Kidney tubule cell (primary cell): Measurements from ENCODE around the gene RAB31.

Experiments
- DNase-seq: peaks from one replicate; pipeline ENCODE4 v3.0.0-alpha.2; 2018; ENCODE audit warnings: low spot score

RAB31 gene

DNA sequence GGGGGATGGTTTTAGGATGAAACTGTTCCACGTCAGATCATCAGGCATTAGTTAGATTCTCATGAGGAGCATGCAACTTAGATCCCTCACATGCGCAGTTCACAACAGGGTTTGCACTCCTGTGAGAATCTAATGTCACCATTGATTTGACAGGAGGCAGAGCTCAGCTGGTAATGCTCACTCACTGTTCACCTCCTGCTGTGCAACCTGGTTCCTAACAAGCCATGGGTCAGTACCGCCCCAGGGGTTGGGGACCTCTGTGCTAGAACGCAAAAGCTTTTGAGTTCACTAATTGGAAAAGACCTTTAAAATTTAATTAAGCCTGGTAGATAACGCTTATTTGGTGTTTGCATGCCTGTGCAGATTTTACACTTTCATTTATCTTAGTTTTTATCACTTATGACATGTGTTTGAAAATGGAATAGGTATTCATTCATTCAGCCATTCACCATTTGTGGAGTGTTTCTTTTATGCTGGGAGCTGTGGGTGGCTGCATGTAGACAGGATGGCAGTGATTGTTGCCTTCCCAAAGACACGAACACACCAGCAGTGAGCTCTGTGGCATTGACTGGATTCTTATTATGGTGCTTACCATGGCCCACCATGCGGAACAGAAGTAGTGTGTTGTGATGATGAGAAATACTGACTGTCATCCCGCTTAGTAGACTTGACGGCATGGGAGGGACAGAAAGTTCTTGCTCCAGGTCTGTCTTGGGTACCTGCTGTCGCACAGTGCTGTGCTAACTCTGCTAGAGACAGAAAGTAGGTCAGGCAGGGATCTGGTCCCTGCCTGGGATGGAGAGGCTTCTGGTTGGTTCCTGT, 6.4 kb downstream of the RAB31 start:
- no peak for DNase-seq

DNA sequence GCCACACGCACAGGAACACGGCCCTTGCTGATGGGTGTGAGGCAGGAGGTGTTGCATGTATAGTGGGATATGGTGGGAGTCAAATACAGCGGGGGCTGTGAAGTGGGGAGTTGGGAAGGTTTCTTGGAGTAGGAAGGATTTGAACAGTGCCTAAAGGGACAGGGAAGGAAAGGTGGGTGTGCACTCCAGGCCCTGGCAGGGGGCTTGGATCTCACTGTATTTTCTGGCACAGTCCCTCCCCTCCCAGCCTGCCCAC, 6.9 kb downstream of the RAB31 start:
- DNase-seq, result no peak

- no peak for DNase-seq
These were observed 8.1 kb downstream of the RAB31 start for GRCh38 chr18:9715978-9716774.

DNA sequence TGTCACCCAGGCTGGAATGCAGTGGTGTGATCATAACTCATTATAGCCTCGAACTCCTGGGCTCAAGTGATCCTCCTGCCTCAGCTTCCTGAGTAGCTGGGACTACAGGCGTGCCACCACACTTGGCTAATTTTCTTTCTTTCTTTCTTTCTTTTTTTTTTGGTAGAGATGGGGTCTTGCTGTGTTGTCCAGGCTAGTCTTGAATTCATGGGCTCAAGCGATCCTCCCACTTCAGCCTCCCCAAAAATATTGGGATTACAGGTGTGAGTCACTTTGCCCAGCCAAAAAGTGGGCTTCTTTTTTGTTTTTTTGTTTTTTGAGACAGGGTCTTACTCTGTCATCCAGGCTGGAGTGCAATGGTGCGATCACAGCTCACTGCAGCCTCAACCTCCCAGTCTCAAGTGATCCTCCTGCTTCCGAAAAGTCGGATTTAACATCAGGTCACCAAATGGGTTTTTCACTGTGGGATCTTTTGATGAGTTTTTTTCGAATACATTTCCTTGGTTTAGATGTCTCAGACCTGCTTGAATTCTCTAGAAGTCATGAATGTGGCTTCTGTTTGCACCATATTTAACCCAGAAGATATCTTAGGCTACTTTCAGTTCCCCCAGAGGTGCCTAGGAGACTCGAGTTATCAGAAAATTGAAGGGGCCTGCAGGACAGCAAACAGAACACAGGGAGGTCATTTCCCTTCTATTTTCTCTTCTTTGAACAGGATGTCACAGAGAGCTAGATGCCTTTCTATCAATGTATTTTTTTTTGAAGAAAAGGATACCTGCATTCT, 8.9 kb downstream of the RAB31 start:
- DNase-seq, result no peak

- DNase-seq, result peak; percentile 81
These were observed 11.4 kb downstream of the RAB31 start for GRCh38 chr18:9719421-9719981.

- no peak for DNase-seq
These were observed 12.2 kb downstream of the RAB31 start for GRCh38 chr18:9720327-9720726.

DNA sequence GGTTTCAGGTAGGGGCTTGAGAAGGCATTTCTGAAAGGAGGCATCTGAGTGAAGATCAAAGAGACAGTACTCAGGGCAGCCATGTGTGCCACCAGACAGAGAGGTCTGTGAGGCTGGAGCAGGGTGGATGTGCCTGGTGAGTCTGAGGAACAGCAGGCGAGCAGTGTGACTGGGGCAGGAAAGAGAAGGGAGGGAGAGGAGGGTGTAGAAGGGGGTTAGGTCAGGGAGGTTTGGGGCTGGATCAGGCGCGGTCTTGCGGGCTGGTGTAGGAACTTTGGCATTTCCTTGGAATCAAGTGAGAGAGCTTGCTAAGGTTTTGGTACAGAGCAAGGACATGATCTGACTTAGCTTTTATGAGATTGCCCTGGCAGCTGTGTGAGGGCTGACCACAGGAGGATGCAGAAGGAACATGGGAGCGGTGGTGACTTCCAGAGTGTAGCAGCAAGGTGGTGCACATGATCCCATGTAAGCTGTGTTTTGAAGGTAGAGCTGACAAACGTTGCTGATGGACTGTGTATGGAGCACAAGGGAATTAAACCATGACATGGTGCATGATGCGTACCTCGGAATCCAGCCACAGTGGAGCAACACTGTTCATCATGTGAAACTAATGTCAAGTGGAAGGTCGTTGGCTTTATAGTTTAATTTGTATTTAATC, 13.9 kb downstream of the RAB31 start:
- no peak for DNase-seq

DNA sequence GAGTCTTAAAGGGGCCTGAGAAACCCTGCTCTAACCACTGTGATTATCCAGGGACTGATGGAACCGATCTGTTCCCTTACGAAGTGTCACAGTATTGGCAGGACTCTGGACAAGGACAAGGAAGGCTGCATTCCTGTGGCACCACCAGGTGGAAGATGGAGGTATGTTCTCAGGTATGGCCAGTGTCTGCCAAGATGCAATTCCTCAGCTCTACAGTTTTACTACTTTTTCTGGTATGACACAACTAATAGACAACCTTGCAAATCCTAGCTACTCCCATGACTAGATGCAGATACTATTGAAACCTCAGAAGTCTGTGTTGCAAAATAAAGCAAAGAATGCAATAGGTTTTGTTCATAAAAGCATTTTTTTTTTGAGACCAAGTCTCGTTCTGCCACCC, 14.6 kb downstream of the RAB31 start:
- DNase-seq, result peak; percentile 66

DNA sequence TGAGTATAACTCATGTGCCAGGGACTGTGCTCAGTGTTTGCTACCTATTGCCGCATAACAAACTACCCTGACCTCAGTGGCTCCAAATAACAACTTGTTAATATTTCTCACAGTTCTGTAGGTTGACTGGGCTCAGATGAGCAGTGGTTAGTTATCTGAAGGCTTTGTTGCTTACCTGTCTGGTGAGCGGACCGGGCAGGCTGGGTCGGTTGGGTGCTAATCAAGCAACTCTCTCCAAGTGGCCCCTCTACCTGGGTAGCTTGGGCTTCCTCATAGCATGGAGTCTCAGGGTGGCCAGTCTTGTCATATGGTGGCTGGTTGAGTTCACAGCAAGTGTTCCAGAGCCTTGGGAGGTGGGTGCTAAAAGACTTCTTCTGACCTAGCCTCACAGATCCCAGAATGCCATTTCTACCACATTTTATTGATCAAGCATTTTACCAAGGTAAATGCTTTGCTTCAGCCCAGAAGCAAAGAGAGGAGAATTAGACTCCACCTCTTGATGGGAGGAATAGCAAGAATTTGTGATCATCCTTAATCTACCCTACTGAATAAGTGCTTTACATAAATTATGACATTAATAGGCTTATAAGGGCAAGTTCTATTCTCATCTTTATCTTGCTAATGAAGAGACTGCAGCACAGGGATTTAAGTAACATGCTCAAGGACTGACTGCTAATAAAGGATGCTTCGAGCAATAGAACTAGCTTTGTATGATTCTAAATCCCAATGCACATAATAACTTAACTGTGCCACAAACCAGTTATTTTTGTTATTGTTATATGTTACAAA, 16.9 kb downstream of the RAB31 start:
- DNase-seq, result no peak

GRCh38 chr18:9726175-9726574, 18.1 kb downstream of the RAB31 start:
- no peak for DNase-seq

DNA sequence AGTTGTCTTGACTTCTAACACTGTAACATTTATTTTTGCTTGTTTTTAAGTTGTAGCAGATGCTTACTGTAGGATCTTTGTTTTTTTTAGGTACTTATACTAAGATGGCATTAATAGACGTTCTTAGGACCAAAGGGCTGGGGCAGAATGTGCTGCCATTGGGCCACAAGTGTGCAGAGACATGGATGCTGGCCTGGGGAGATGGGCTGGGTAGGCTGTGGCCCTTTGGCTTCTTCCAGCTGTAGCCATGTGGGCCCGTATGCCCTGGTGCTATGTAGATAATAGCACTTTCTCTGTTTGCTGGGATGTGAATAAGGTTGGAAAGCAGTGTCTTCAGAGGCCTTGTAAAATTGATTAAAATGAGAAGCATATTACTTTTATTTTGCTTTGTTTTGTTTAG, 18.8 kb downstream of the RAB31 start:
- DNase-seq, result no peak

DNA sequence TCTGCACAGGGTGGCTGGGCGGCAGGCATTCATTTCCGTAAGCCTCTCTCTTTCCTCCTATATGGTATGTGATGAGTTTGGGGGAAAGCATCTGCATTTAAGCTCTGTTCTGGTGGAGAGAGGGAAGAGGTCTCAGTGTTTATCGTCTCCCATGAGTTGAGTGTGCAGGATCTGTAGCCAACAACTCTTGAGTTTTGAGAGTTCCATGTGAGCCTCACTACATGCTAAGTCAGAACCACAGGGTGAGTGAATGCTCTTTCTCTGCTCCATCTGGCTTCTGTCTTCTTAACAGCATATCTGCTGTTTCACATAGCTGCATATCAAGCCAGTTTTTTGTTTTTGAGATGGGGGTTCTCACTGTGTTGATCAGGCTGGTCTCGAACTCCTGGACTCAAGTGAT, 22.7 kb downstream of the RAB31 start:
- no peak for DNase-seq

DNA sequence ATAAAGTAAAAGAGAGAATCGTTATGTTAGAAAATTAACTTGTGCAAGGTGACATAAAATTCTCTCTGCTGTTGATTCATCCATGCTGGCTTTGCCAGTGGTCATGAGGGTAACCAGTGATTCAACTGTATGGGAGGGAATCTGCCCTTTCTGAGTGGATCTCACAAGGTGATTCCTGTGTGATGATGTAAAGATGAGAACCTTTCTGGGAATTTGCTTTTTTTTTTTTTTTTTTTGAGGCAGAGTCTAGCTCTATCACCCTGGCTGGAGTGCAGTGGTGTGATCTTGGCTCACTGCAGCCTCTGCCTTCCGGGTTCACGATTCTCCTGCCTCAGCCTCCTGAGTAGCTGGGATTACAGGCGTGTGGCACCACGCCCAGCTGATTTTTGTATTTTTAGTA, 23.3 kb downstream of the RAB31 start:
- DNase-seq, result peak; percentile 96

GRCh38 chr18:9732031-9732430, 23.9 kb downstream of the RAB31 start:
- no peak for DNase-seq

DNA sequence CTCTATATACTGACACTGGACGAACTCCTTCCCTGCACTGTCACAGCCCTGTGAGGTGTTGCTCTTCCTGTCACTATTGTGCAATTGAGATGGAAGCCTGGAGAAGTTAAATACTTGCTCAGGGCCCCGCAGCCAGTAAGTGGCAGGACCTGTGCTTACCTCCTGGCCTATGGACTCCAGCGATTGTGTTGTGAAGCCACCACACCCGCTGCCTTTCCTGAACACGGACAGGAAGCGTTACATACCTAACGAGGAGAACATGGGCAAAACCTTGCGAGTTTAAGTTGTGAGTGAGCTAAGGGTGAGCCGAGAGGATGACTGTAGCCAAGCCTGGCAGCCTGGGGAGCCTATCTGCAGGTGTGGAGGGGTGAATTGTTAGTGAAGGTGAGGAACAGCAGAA, 26.1 kb downstream of the RAB31 start:
- peak; percentile 62 for DNase-seq

GRCh38 chr18:9735238-9735637, 27.1 kb downstream of the RAB31 start:
- no peak for DNase-seq

DNA sequence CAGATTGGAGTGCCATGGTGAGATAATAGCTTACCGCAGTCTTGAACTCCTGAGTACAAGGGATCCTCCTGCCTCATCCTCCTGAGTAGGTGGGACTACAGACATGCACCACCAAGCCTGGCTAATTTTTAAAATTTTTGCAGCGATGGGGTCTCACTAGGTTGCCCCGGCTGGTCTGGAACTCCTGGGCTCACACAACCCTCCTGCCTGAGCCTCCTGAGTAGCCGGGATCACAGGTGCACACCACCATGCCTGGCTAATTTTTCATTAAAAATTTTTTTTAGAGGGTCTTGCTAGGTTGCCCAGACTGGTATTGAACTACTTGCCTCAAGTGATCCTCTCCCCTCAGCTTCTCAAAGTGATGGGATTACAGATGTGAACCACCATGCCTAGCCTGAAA, 27.8 kb downstream of the RAB31 start:
- DNase-seq, result no peak

- no peak for DNase-seq
These were observed 28.3 kb downstream of the RAB31 start for GRCh38 chr18:9736286-9736835.

DNA sequence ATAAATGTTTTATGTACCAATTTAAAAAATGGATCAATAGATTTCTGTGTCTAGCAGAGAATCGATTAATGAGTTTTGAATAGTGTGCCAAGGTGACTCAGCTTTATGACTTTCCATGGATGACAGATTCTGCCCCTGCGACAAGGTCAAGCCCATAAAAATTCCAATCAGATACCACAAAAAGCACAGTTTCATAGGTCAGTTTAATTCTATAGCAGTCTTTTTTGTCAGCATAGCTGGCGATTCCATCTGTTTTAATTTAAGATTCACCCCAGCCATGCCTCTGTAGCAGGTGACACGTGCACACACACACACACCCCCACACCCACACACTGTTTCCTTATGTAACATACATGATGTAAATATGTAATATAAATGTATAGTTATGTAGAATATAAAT, 28.9 kb downstream of the RAB31 start:
- peak; percentile 64 for DNase-seq

DNA sequence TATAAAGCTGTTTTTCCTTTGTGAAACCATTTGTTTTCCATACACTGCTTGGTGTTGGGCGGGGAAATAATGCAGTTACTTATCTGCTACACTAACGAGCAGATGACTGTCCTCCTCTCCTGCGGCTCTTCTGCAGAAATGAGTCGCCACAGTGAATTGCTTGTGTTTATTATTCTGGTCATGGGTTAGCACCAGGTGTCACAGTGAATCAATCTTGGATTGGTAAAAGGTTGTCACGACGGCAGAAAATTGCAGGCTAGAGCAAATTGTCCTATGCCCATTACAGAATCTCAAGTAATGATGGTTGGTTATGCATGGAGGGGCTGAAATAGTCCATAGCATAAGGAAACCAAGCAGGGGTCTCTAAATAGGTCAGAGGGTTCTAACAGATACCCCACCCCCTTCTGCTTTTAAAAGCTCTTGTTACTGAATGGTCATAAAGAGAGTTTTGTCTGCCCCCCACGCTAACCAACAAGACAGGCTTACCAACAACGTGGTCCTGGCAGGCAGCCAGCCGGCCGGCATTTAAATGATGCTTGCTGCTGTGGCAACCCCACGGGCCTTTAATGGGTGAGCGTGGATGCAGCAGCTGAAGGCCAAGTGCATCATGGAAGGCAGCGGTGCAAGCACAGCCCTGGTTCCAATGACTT, 29.5 kb downstream of the RAB31 start:
- DNase-seq, result peak; percentile 85
